ENCODE measurements around the gene FIBCD1. TPM values are rescaled to one million over a fixed set of nuclear protein-coding genes. Genes with fewer than 3 reads are reported as not detected.

The FIBCD1 gene
- total and polyA plus RNA-seq, 4 donors = 0.97 to 7.7 (median 4.1) TPM

GRCh38 chr9:130975932-130976841 is 37.1 kb upstream of the FIBCD1 start:
- no peak for DNase-seq
- Histone ChIP-seq H3K27ac (ENCODE audit: low read depth in 1 of 2, low read length in 1 of 2) (no peak overlapping the region), H3K36me3 (ENCODE audit: control insufficient read depth in 4 of 4, insufficient read depth in 4 of 4, low read length in 4 of 4) (no peaks in the 10 kb centered on the region), H3K9ac (ENCODE audit: insufficient read depth in 1 of 2, low read length in 2 of 2) (no peak overlapping the region), H3K9me3 (ENCODE audit: control insufficient read depth in 4 of 4, insufficient read depth in 3 of 4, low read length in 3 of 4) (no peaks in the 10 kb centered on the region), H3K27me3 (ENCODE audit: control insufficient read depth in 3 of 3, insufficient read depth in 3 of 3, low read length in 2 of 3) (peaks cover 0 to 12% (median 0%) of the 10 kb centered on the region in 3 donors), H3K4me3 (no peak overlapping the region), H3K4me1 (ENCODE audit: control insufficient read depth in 5 of 5, insufficient read depth in 5 of 5, low read length in 5 of 5) (no peaks in the 10 kb centered on the region)
- WGBS, 2 donors = 85 to 93% methylated on average over 13 of the region's 13 CpGs
- ATAC-seq (ENCODE audit: insufficient read depth, low FRiP score) = no peak
- TF ChIP-seq CTCF (IDR thresholded peaks at IDR 0.05; ENCODE audit: control extremely low read depth, extremely low read depth) = no peak

- WGBS, 2 donors = 92 to 97% methylated on average over 5 of the region's 5 CpGs
- no peak overlapping the region for H3K27ac ChIP-seq (ENCODE audit: low read depth in 1 of 2, low read length in 1 of 2)
- no peaks in the 10 kb centered on the region for H3K4me1 ChIP-seq (ENCODE audit: control insufficient read depth in 5 of 5, insufficient read depth in 5 of 5, low read length in 5 of 5)
- peaks cover 0 to 12% (median 0%) of the 10 kb centered on the region in 3 donors for H3K27me3 ChIP-seq (ENCODE audit: control insufficient read depth in 3 of 3, insufficient read depth in 3 of 3, low read length in 2 of 3)
- DNase-seq (no peak), ATAC-seq (ENCODE audit: insufficient read depth, low FRiP score) (no peak)
- H3K9ac ChIP-seq (ENCODE audit: insufficient read depth in 1 of 2, low read length in 2 of 2) = no peak overlapping the region
- no peaks in the 10 kb centered on the region for H3K36me3 ChIP-seq (ENCODE audit: control insufficient read depth in 4 of 4, insufficient read depth in 4 of 4, low read length in 4 of 4)
- H3K9me3 ChIP-seq (ENCODE audit: control insufficient read depth in 4 of 4, insufficient read depth in 3 of 4, low read length in 3 of 4) = no peaks in the 10 kb centered on the region
- no peak for TF ChIP-seq CTCF (IDR thresholded peaks at IDR 0.05; ENCODE audit: control extremely low read depth, extremely low read depth)
- H3K4me3 ChIP-seq = no peak overlapping the region
Observed at GRCh38 chr9:130975156-130975555, 36.1 kb upstream of the FIBCD1 start.

GRCh38 chr9:130974697-130975096 is 35.6 kb upstream of the FIBCD1 start:
- H3K36me3 ChIP-seq (ENCODE audit: control insufficient read depth in 4 of 4, insufficient read depth in 4 of 4, low read length in 4 of 4) = no peaks in the 10 kb centered on the region
- no peak overlapping the region for H3K27ac ChIP-seq (ENCODE audit: low read depth in 1 of 2, low read length in 1 of 2)
- no peak for TF ChIP-seq CTCF (IDR thresholded peaks at IDR 0.05; ENCODE audit: control extremely low read depth, extremely low read depth)
- no peak overlapping the region for H3K9ac ChIP-seq (ENCODE audit: insufficient read depth in 1 of 2, low read length in 2 of 2)
- no peaks in the 10 kb centered on the region for H3K9me3 ChIP-seq (ENCODE audit: control insufficient read depth in 4 of 4, insufficient read depth in 3 of 4, low read length in 3 of 4)
- DNase-seq (no peak), ATAC-seq (ENCODE audit: insufficient read depth, low FRiP score) (no peak)
- 86 to 93% methylated on average over 5 of the region's 5 CpGs for WGBS, 2 donors
- H3K4me1 ChIP-seq (ENCODE audit: control insufficient read depth in 5 of 5, insufficient read depth in 5 of 5, low read length in 5 of 5) = no peaks in the 10 kb centered on the region
- no peak overlapping the region for H3K4me3 ChIP-seq
- peaks cover 0 to 12% (median 0%) of the 10 kb centered on the region in 3 donors for H3K27me3 ChIP-seq (ENCODE audit: control insufficient read depth in 3 of 3, insufficient read depth in 3 of 3, low read length in 2 of 3)

Data from lung (tissue), 12 donors.